ENCODE results near the gene MST1. TPM values are rescaled to one million over a fixed set of nuclear protein-coding genes. Genes with fewer than 3 reads are reported as not detected.

The MST1 gene
- total and polyA plus RNA-seq, 4 experiments from 2014 or later: 0.94 to 10.2 (median 6.3) TPM; not detected in 1

- intact Hi-C loops (cut with micrococcal nuclease): no loop called here
- H3K36me3 Mint-ChIP-seq: no peaks in the 10 kb centered on the region
- CTCF ChIA-PET (ENCODE audit: partially characterized antibody): interaction anchor here (1.3 to 5.5 kb wide), 2 partner anchors 127 to 129 kb away, joined by 6 to 44 read pairs; no protein-coding TSS in a partner anchor
- Histone ChIP-seq H3K4me1 (ENCODE audit: insufficient read depth, low read length) (no peaks in the 10 kb centered on the region), H3K27ac (ENCODE audit: low read depth, low read length) (no peak overlapping the region), H3K27me3 (ENCODE audit: insufficient read depth, low read length) (no peaks in the 10 kb centered on the region), H3K36me3 (ENCODE audit: insufficient read depth, low read length) (no peaks in the 10 kb centered on the region), H3K9me3 (ENCODE audit: control insufficient read depth in 1 of 2, low read length in 2 of 2) (no peaks in the 10 kb centered on the region), H3K4me3 (ENCODE audit: low read length in 2 of 2) (no peak overlapping the region)
- POLR2A ChIA-PET (ENCODE audit: partially characterized antibody): interaction anchor here (0.9 kb wide), 1 partner anchor 126 kb away, joined by 3 read pairs; no protein-coding TSS in a partner anchor
- no peak for DNase-seq
- no peak overlapping the region for H3K4me3 Mint-ChIP-seq
- H3K4me1 Mint-ChIP-seq: peaks cover 0 to 1% (median under 1%) of the 10 kb centered on the region in 4 donors
- no peaks in the 10 kb centered on the region for H3K27me3 Mint-ChIP-seq
- no peak overlapping the region for H3K27ac Mint-ChIP-seq
- H3K9me3 Mint-ChIP-seq: peaks cover 0 to 2% (median 0%) of the 10 kb centered on the region in 8 donors
Measured at GRCh38 chr3:49666592-49666991, 22.7 kb downstream of the MST1 start.

- no peaks in the 10 kb centered on the region for H3K27me3 ChIP-seq (ENCODE audit: insufficient read depth, low read length)
- no peak overlapping the region for H3K27ac ChIP-seq (ENCODE audit: low read depth, low read length)
- no peaks in the 10 kb centered on the region for H3K4me1 ChIP-seq (ENCODE audit: insufficient read depth, low read length)
- H3K9me3 ChIP-seq (ENCODE audit: control insufficient read depth in 1 of 2, low read length in 2 of 2): no peaks in the 10 kb centered on the region
- DNase-seq: no peak
- Mint-ChIP-seq H3K4me3 (no peak overlapping the region), H3K27ac (no peak overlapping the region), H3K27me3 (no peaks in the 10 kb centered on the region), H3K9me3 (peaks cover 0 to 2% (median 0%) of the 10 kb centered on the region in 8 donors), H3K4me1 (no peaks in the 10 kb centered on the region), H3K36me3 (no peaks in the 10 kb centered on the region)
- no peak overlapping the region for H3K4me3 ChIP-seq (ENCODE audit: low read length in 2 of 2)
- CTCF ChIA-PET (ENCODE audit: partially characterized antibody): interaction anchor here (1.3 to 5.5 kb wide), 2 partner anchors 126 to 129 kb away, joined by 6 to 44 read pairs; no protein-coding TSS in a partner anchor
- H3K36me3 ChIP-seq (ENCODE audit: insufficient read depth, low read length): no peaks in the 10 kb centered on the region
- POLR2A ChIA-PET (ENCODE audit: partially characterized antibody): interaction anchor here (0.9 kb wide), 1 partner anchor 125 kb away, joined by 3 read pairs; no protein-coding TSS in a partner anchor
- intact Hi-C loops (cut with micrococcal nuclease): no loop called here
Measured at GRCh38 chr3:49665822-49666519, 23.3 kb downstream of the MST1 start.

- POLR2A ChIA-PET (ENCODE audit: partially characterized antibody): no interaction called here
Measured at GRCh38 chr3:49664300-49664699, 25.0 kb downstream of the MST1 start.

GRCh38 chr3:49663831-49664230 lies 25.4 kb downstream of the MST1 start:
- Mint-ChIP-seq H3K27me3 (peaks cover 0 to 2% of the 10 kb centered on the region in 2 donors), H3K27ac (no peak overlapping the region), H3K4me1 (no peaks in the 10 kb centered on the region), H3K4me3 (no peak overlapping the region), H3K36me3 (no peaks in the 10 kb centered on the region), H3K9me3 (peaks cover 0 to 2% (median 0%) of the 10 kb centered on the region in 8 donors)
- POLR2A ChIA-PET (ENCODE audit: partially characterized antibody): no interaction called here
- Histone ChIP-seq H3K36me3 (ENCODE audit: insufficient read depth, low read length) (no peaks in the 10 kb centered on the region), H3K9me3 (ENCODE audit: control insufficient read depth in 1 of 2, low read length in 2 of 2) (no peaks in the 10 kb centered on the region), H3K4me3 (ENCODE audit: low read length in 2 of 2) (no peak overlapping the region), H3K27ac (ENCODE audit: low read depth, low read length) (no peak overlapping the region), H3K27me3 (ENCODE audit: insufficient read depth, low read length) (no peaks in the 10 kb centered on the region), H3K4me1 (ENCODE audit: insufficient read depth, low read length) (no peaks in the 10 kb centered on the region)
- intact Hi-C loops (cut with micrococcal nuclease): no loop called here
- no peak for DNase-seq
- CTCF ChIA-PET (ENCODE audit: partially characterized antibody): interaction anchor here (5.5 kb wide), 1 partner anchor 124 kb away, joined by 44 read pairs; no protein-coding TSS in a partner anchor

More at GRCh38 chr3:49664300-49664699, 25.0 kb downstream of the MST1 start:
- Histone ChIP-seq H3K27ac (ENCODE audit: low read depth, low read length) (no peak overlapping the region), H3K36me3 (ENCODE audit: insufficient read depth, low read length) (no peaks in the 10 kb centered on the region), H3K4me3 (ENCODE audit: low read length in 2 of 2) (no peak overlapping the region), H3K9me3 (ENCODE audit: control insufficient read depth in 1 of 2, low read length in 2 of 2) (no peaks in the 10 kb centered on the region), H3K27me3 (ENCODE audit: insufficient read depth, low read length) (no peaks in the 10 kb centered on the region), H3K4me1 (ENCODE audit: insufficient read depth, low read length) (no peaks in the 10 kb centered on the region)
- peaks cover 0 to 2% of the 10 kb centered on the region in 2 donors for H3K27me3 Mint-ChIP-seq
- H3K36me3 Mint-ChIP-seq: no peaks in the 10 kb centered on the region
- no peak for DNase-seq
- H3K27ac Mint-ChIP-seq: peak overlapping the region in 1 of 7 donors; percentile 13
- intact Hi-C loops (cut with micrococcal nuclease): no loop called here
- CTCF ChIA-PET (ENCODE audit: partially characterized antibody): interaction anchor here (5.5 kb wide), 1 partner anchor 124 kb away, joined by 44 read pairs; no protein-coding TSS in a partner anchor
- no peaks in the 10 kb centered on the region for H3K4me1 Mint-ChIP-seq
- peaks cover 0 to 2% (median 0%) of the 10 kb centered on the region in 8 donors for H3K9me3 Mint-ChIP-seq
- H3K4me3 Mint-ChIP-seq: no peak overlapping the region

GRCh38 chr3:49662720-49663413 lies 26.4 kb downstream of the MST1 start:
- Histone ChIP-seq H3K9me3 (ENCODE audit: control insufficient read depth in 1 of 2, low read length in 2 of 2) (no peaks in the 10 kb centered on the region), H3K4me1 (ENCODE audit: insufficient read depth, low read length) (no peaks in the 10 kb centered on the region), H3K27me3 (ENCODE audit: insufficient read depth, low read length) (no peaks in the 10 kb centered on the region), H3K27ac (ENCODE audit: low read depth, low read length) (no peak overlapping the region), H3K4me3 (ENCODE audit: low read length in 2 of 2) (no peak overlapping the region), H3K36me3 (ENCODE audit: insufficient read depth, low read length) (no peaks in the 10 kb centered on the region)
- no peak for DNase-seq
- no peak overlapping the region for H3K4me3 Mint-ChIP-seq
- H3K4me1 Mint-ChIP-seq: no peaks in the 10 kb centered on the region
- CTCF ChIA-PET (ENCODE audit: partially characterized antibody): interaction anchor here (5.5 kb wide), 1 partner anchor 123 kb away, joined by 44 read pairs; no protein-coding TSS in a partner anchor
- H3K27ac Mint-ChIP-seq: no peak overlapping the region
- peaks cover 0 to 2% (median 0%) of the 10 kb centered on the region in 8 donors for H3K9me3 Mint-ChIP-seq
- intact Hi-C loops (cut with micrococcal nuclease): no loop called here
- POLR2A ChIA-PET (ENCODE audit: partially characterized antibody): no interaction called here
- no peaks in the 10 kb centered on the region for H3K36me3 Mint-ChIP-seq
- peaks cover 0 to 2% of the 10 kb centered on the region in 2 donors for H3K27me3 Mint-ChIP-seq

- intact Hi-C loops (cut with micrococcal nuclease): no loop called here
- Mint-ChIP-seq H3K27ac (no peak overlapping the region), H3K27me3 (peaks cover 0 to 2% of the 10 kb centered on the region in 2 donors), H3K4me3 (no peak overlapping the region), H3K9me3 (peaks cover 0 to 2% (median 0%) of the 10 kb centered on the region in 8 donors), H3K4me1 (no peaks in the 10 kb centered on the region), H3K36me3 (no peaks in the 10 kb centered on the region)
- POLR2A ChIA-PET (ENCODE audit: partially characterized antibody): no interaction called here
- CTCF ChIA-PET (ENCODE audit: partially characterized antibody): no interaction called here
- no peak for DNase-seq
- no peak overlapping the region for H3K27ac ChIP-seq (ENCODE audit: low read depth, low read length)
- H3K9me3 ChIP-seq (ENCODE audit: control insufficient read depth in 1 of 2, low read length in 2 of 2): no peaks in the 10 kb centered on the region
- no peaks in the 10 kb centered on the region for H3K4me1 ChIP-seq (ENCODE audit: insufficient read depth, low read length)
- no peak overlapping the region for H3K4me3 ChIP-seq (ENCODE audit: low read length in 2 of 2)
- no peaks in the 10 kb centered on the region for H3K27me3 ChIP-seq (ENCODE audit: insufficient read depth, low read length)
- H3K36me3 ChIP-seq (ENCODE audit: insufficient read depth, low read length): no peaks in the 10 kb centered on the region
Measured at GRCh38 chr3:49662021-49662420, 27.3 kb downstream of the MST1 start.

GRCh38 chr3:49661281-49661680 lies 28.0 kb downstream of the MST1 start:
- Histone ChIP-seq H3K27ac (ENCODE audit: low read depth, low read length) (no peak overlapping the region), H3K9me3 (ENCODE audit: control insufficient read depth in 1 of 2, low read length in 2 of 2) (no peaks in the 10 kb centered on the region), H3K4me1 (ENCODE audit: insufficient read depth, low read length) (no peaks in the 10 kb centered on the region), H3K27me3 (ENCODE audit: insufficient read depth, low read length) (no peaks in the 10 kb centered on the region), H3K4me3 (ENCODE audit: low read length in 2 of 2) (no peak overlapping the region), H3K36me3 (ENCODE audit: insufficient read depth, low read length) (no peaks in the 10 kb centered on the region)
- no peak for DNase-seq
- ChIA-PET CTCF (ENCODE audit: partially characterized antibody) (interaction anchor here (1.1 kb wide), 1 partner anchor 12 kb away, joined by 5 read pairs; no protein-coding TSS in a partner anchor), POLR2A (ENCODE audit: partially characterized antibody) (no interaction called here)
- intact Hi-C loops (cut with micrococcal nuclease): no loop called here
- no peak overlapping the region for H3K27ac Mint-ChIP-seq
- H3K4me3 Mint-ChIP-seq: no peak overlapping the region
- peaks cover 0 to 5% of the 10 kb centered on the region in 2 donors for H3K27me3 Mint-ChIP-seq
- no peaks in the 10 kb centered on the region for H3K36me3 Mint-ChIP-seq
- H3K9me3 Mint-ChIP-seq: no peaks in the 10 kb centered on the region
- no peaks in the 10 kb centered on the region for H3K4me1 Mint-ChIP-seq
